ENCODE measurements around the gene FNDC3A. TPM values are rescaled to one million over a fixed set of nuclear protein-coding genes. Genes with fewer than 3 reads are reported as not detected.
A peak's percentile ranks its signal among the peaks of the same experiment; 100 is the strongest.
"Not testable (repeated sequence)": the region's sequence is repeated elsewhere in the genome, so short reads cannot be mapped to it uniquely, and the experiment has no call there.

The FNDC3A gene
- total RNA-seq, 4 donors from 2014 or later, result 21.9 to 59.7 (median 40.1) TPM

- peaks cover 16 to 52% (median 34%) of the 10 kb centered on the region in 4 donors for H3K4me1 ChIP-seq
- TF ChIP-seq EP300 (IDR thresholded peaks at IDR 0.05; ENCODE audit: low read depth) (no peak), POLR2AphosphoS5 (IDR thresholded peaks at IDR 0.05) (no peak), CTCF (IDR thresholded peaks at IDR 0.05) (no peak), POLR2A (IDR thresholded peaks at IDR 0.05) (no peak)
- no peak overlapping the region for H3K27ac ChIP-seq
- H3K36me3 ChIP-seq, result peaks cover 0 to 15% (median 2%) of the 10 kb centered on the region in 4 donors
- in situ Hi-C loops (cut with MboI; ENCODE audit: low pct_ligation_motif_present in 1 of 4, low pct_unique_long_range_greater_than_20kb in 1 of 4, low sequenced_read_pairs in 3 of 4) (no loop called here), intact Hi-C loops (cut with DNase I; ENCODE audit: low total_unique reads) (no loop called here)
- WGBS, 2 donors (ENCODE audit: low coverage in 1 of 2), result 46 to 56% methylated on average over 4 to 5 of the region's 5 CpGs
- no peak for DNase-seq
- H3K4me3 ChIP-seq, result no peak overlapping the region
- H3K9me3 ChIP-seq, result no peaks in the 10 kb centered on the region
- no peaks in the 10 kb centered on the region for H3K27me3 ChIP-seq
Measured at GRCh38 chr13:49112782-49113525, 137.2 kb downstream of the FNDC3A start.

- Histone ChIP-seq H3K27me3 (no peaks in the 10 kb centered on the region), H3K4me1 (peaks cover 16 to 52% (median 34%) of the 10 kb centered on the region in 4 donors), H3K27ac (peak overlapping the region in 1 of 4 donors; percentile 0), H3K36me3 (peaks cover 0 to 22% (median 2%) of the 10 kb centered on the region in 4 donors), H3K4me3 (no peak overlapping the region), H3K9me3 (no peaks in the 10 kb centered on the region)
- in situ Hi-C loops (cut with MboI; ENCODE audit: low pct_ligation_motif_present in 1 of 4, low pct_unique_long_range_greater_than_20kb in 1 of 4, low sequenced_read_pairs in 3 of 4) (no loop called here), intact Hi-C loops (cut with DNase I; ENCODE audit: low total_unique reads) (no loop called here)
- 6 to 10% methylated on average over 1 of the region's 1 CpG for WGBS, 2 donors (ENCODE audit: low coverage in 1 of 2)
- no peak for DNase-seq
- TF ChIP-seq EP300 (IDR thresholded peaks at IDR 0.05; ENCODE audit: low read depth) (no peak), POLR2A (IDR thresholded peaks at IDR 0.05) (no peak), CTCF (IDR thresholded peaks at IDR 0.05) (no peak), POLR2AphosphoS5 (IDR thresholded peaks at IDR 0.05) (no peak)
Measured at GRCh38 chr13:49113526-49114286, 138.0 kb downstream of the FNDC3A start.

GRCh38 chr13:49116873-49117272 lies 141.2 kb downstream of the FNDC3A start:
- Histone ChIP-seq H3K27me3 (no peaks in the 10 kb centered on the region), H3K4me1 (peaks cover 12 to 37% (median 22%) of the 10 kb centered on the region in 4 donors), H3K4me3 (no peak overlapping the region), H3K9me3 (no peaks in the 10 kb centered on the region), H3K27ac (peak overlapping the region in 1 of 4 donors; percentile 10), H3K36me3 (peaks cover 0 to 28% (median 5%) of the 10 kb centered on the region in 4 donors)
- 52 to 86% methylated on average over 2 of the region's 2 CpGs for WGBS, 2 donors (ENCODE audit: low coverage in 1 of 2)
- no peak for DNase-seq
- TF ChIP-seq POLR2AphosphoS5 (IDR thresholded peaks at IDR 0.05) (no peak), POLR2A (IDR thresholded peaks at IDR 0.05) (no peak), EP300 (IDR thresholded peaks at IDR 0.05; ENCODE audit: low read depth) (no peak), CTCF (IDR thresholded peaks at IDR 0.05) (no peak)
- in situ Hi-C loops (cut with MboI; ENCODE audit: low pct_ligation_motif_present in 1 of 4, low pct_unique_long_range_greater_than_20kb in 1 of 4, low sequenced_read_pairs in 3 of 4), result no loop called here
- intact Hi-C loops (cut with DNase I; ENCODE audit: low total_unique reads), result no loop called here

- H3K27ac ChIP-seq; H3K9me3 ChIP-seq; in situ Hi-C loops (cut with MboI; ENCODE audit: low pct_ligation_motif_present in 1 of 4, low pct_unique_long_range_greater_than_20kb in 1 of 4, low sequenced_read_pairs in 3 of 4); H3K27me3 ChIP-seq; H3K4me3 ChIP-seq; DNase-seq; intact Hi-C loops (cut with DNase I; ENCODE audit: low total_unique reads): not testable (repeated sequence)
- H3K4me1 ChIP-seq, result peaks cover 4 to 21% (median 7%) of the 10 kb centered on the region in 4 donors
- 96% methylated on average over 6 of the region's 6 CpGs; no CpG with 5 or more reads in 1 of the 2 donors for WGBS, 2 donors (ENCODE audit: low coverage in 1 of 2)
- H3K36me3 ChIP-seq, result peaks cover 0 to 28% (median 5%) of the 10 kb centered on the region in 4 donors
Measured at GRCh38 chr13:49118455-49118854, 142.7 kb downstream of the FNDC3A start.

Data from transverse colon (tissue), 4 donors.